ENCODE data around the gene FNDC3A. TPM values are rescaled to one million over a fixed set of nuclear protein-coding genes. Genes with fewer than 3 reads are reported as not detected.

FNDC3A gene
- total RNA-seq, 2 donors from 2014 or later, result 38.9 to 58.2 TPM

- Histone ChIP-seq H3K4me1 (replicated peaks) (no peaks in the 10 kb centered on the region), H3K27me3 (replicated peaks; ENCODE audit: insufficient read depth) (no peaks in the 10 kb centered on the region), H3K36me3 (no peaks in the 10 kb centered on the region), H3K27ac (peak overlapping the region; percentile 98 to 99), H3K4me3 (peak overlapping the region; percentile 64 to 91), H3K9me3 (no peaks in the 10 kb centered on the region)
- TF ChIP-seq POLR2AphosphoS5 (IDR thresholded peaks at IDR 0.05) (peak; percentile 4), CTCF (IDR thresholded peaks at IDR 0.05) (peak in 1 of 4 experiments; percentile 13), POLR2A (IDR thresholded peaks at IDR 0.05) (no peak)
- intact Hi-C loops (cut with DNase I), result loop anchor here (5.0 kb wide), 2 partner anchors 122 to 272 kb away; partner anchors contain the start of gene CDADC1
- under 1% methylated on average over 49 of the region's 50 CpGs for WGBS
- DNase-seq (ENCODE audit: low spot score), result peak; percentile 39
Observed at GRCh38 chr13:48975101-48975855, 434 bp upstream of the FNDC3A start.

GRCh38 chr13:48976576-48977285 lies 1.0 kb downstream of the FNDC3A start:
- 1% methylated on average over 40 of the region's 40 CpGs for WGBS
- TF ChIP-seq POLR2A (IDR thresholded peaks at IDR 0.05) (no peak), POLR2AphosphoS5 (IDR thresholded peaks at IDR 0.05) (peak; percentile 46)
- H3K9me3 ChIP-seq, result no peaks in the 10 kb centered on the region
- H3K27ac ChIP-seq, result peak overlapping the region; percentile 98 to 99
- no peaks in the 10 kb centered on the region for H3K27me3 ChIP-seq (replicated peaks; ENCODE audit: insufficient read depth)
- peak; percentile 81 for DNase-seq (ENCODE audit: low spot score)
- H3K36me3 ChIP-seq, result no peaks in the 10 kb centered on the region
- intact Hi-C loops (cut with DNase I), result loop anchor here (5.0 kb wide), 2 partner anchors 121 to 271 kb away; partner anchors contain the start of gene CDADC1
- H3K4me1 ChIP-seq (replicated peaks), result no peaks in the 10 kb centered on the region
- H3K4me3 ChIP-seq, result peak overlapping the region; percentile 64 to 91

- no peak for DNase-seq (ENCODE audit: low spot score)
- peak overlapping the region; percentile 98 to 99 for H3K27ac ChIP-seq
- no peaks in the 10 kb centered on the region for H3K9me3 ChIP-seq
- no peaks in the 10 kb centered on the region for H3K4me1 ChIP-seq (replicated peaks)
- 9% methylated on average over 3 of the region's 3 CpGs for WGBS
- TF ChIP-seq CTCF (IDR thresholded peaks at IDR 0.05) (no peak), POLR2A (IDR thresholded peaks at IDR 0.05) (no peak), POLR2AphosphoS5 (IDR thresholded peaks at IDR 0.05) (no peak)
- no peaks in the 10 kb centered on the region for H3K36me3 ChIP-seq
- peak overlapping the region; percentile 64 to 91 for H3K4me3 ChIP-seq
- intact Hi-C loops (cut with DNase I), result loop anchor here (5.0 kb wide), 2 partner anchors 120 to 270 kb away; partner anchors contain the start of gene CDADC1
- H3K27me3 ChIP-seq (replicated peaks; ENCODE audit: insufficient read depth), result no peaks in the 10 kb centered on the region
Observed at GRCh38 chr13:48977286-48977625, 1.5 kb downstream of the FNDC3A start.

GRCh38 chr13:48977973-48978372 lies 2.3 kb downstream of the FNDC3A start:
- Histone ChIP-seq H3K9me3 (no peaks in the 10 kb centered on the region), H3K27ac (no peak overlapping the region), H3K4me1 (replicated peaks) (no peaks in the 10 kb centered on the region), H3K4me3 (peak overlapping the region in 1 of 2 donors; percentile 64), H3K27me3 (replicated peaks; ENCODE audit: insufficient read depth) (no peaks in the 10 kb centered on the region), H3K36me3 (no peaks in the 10 kb centered on the region)
- no peak for DNase-seq (ENCODE audit: low spot score)
- no peak for TF ChIP-seq POLR2AphosphoS5 (IDR thresholded peaks at IDR 0.05)
- TF ChIP-seq CTCF (IDR thresholded peaks at IDR 0.05), result no peak
- no peak for TF ChIP-seq POLR2A (IDR thresholded peaks at IDR 0.05)
- 52% methylated on average over 3 of the region's 3 CpGs for WGBS
- intact Hi-C loops (cut with DNase I), result loop anchor here (5.0 kb wide), 2 partner anchors 119 to 269 kb away; partner anchors contain the start of gene CDADC1

- Histone ChIP-seq H3K27me3 (replicated peaks; ENCODE audit: insufficient read depth) (no peaks in the 10 kb centered on the region), H3K4me3 (no peak overlapping the region), H3K27ac (no peak overlapping the region), H3K4me1 (replicated peaks) (no peaks in the 10 kb centered on the region), H3K9me3 (no peaks in the 10 kb centered on the region), H3K36me3 (no peaks in the 10 kb centered on the region)
- intact Hi-C loops (cut with DNase I), result loop anchor here (5.0 kb wide), 2 partner anchors 118 to 268 kb away; partner anchors contain the start of gene CDADC1
- no peak for DNase-seq (ENCODE audit: low spot score)
- no peak for TF ChIP-seq CTCF (IDR thresholded peaks at IDR 0.05)
- 78% methylated on average over 2 of the region's 2 CpGs for WGBS
Observed at GRCh38 chr13:48978942-48979601, 3.4 kb downstream of the FNDC3A start.

All from prostate gland (tissue), 2 donors.